GM12891 (cell line): ENCODE measurements around the gene RRAGD.

ENCODE experiments used
- POLR2A ChIP-seq: IDR thresholded peaks from 2 replicates; pipeline ENCODE4 v1.6.1; 2011; ENCODE audit warnings: low read depth, low read length, control low read depth
- POLR2AphosphoS5 ChIP-seq: IDR thresholded peaks from 2 replicates; pipeline ENCODE4 v1.6.1; 2011; ENCODE audit warnings: low read depth, low read length, control low read depth
- TAF1 ChIP-seq: IDR thresholded peaks from 2 replicates; pipeline ENCODE4 v1.6.1; 2011; ENCODE audit warnings: low read depth, low read length, control low read depth

GRCh38 chr6:89317067-89317466 is 95.0 kb downstream of the RRAGD start:
- TF ChIP-seq POLR2A (no peak), POLR2AphosphoS5 (no peak), TAF1 (no peak)
